H1 (cell line): ENCODE results near the gene TASP1. TPM values are rescaled to one million over a fixed set of nuclear protein-coding genes. Genes with fewer than 3 reads are reported as not detected.

ENCODE experiments used
- CBX5 ChIP-seq: fragments of 300-800, 300-1000 bp; sonication (generic); IDR thresholded peaks from 2 replicates; pipeline ENCODE4 v1.7.1; 2016; ENCODE audit warnings: antibody characterized with exemption, low read length, low read depth
- CHD7 ChIP-seq: fragments of 300-600 bp; sonication (generic); IDR thresholded peaks from 2 replicates; pipeline ENCODE4 v1.7.1; 2012; ENCODE audit warnings: low read length, moderate library complexity, mild to moderate bottlenecking, inconsistent platforms; ENCODE audit not compliant: insufficient replicate concordance
- CTCF ChIP-seq, 3 experiments: IDR thresholded peaks; 1 replicate in 2 of 3; 2 replicates in 1 of 3; pipeline versions ENCODE4 v1.5.1 to v1.6.1; 2011; ENCODE audit warnings: low read length in 3 of 3, mild to moderate bottlenecking in 3 of 3, inconsistent platforms in 2 of 3, low read depth in 1 of 3, moderate library complexity in 1 of 3; ENCODE audit not compliant: insufficient read depth in 1 of 3; ENCODE audit errors: control extremely low read depth in 1 of 3
- NANOG ChIP-seq: IDR thresholded peaks from 2 replicates; pipeline ENCODE4 v1.6.1; 2011; ENCODE audit warnings: low read length, low read depth, mild to moderate bottlenecking, inconsistent platforms; ENCODE audit not compliant: insufficient read depth, poor library complexity, severe bottlenecking
- NRF1 ChIP-seq: IDR thresholded peaks from 2 replicates; pipeline ENCODE4 v1.6.1; 2011; ENCODE audit warnings: mild to moderate bottlenecking, low read depth, low read length, improper control_type of control experiment
- RAD21 ChIP-seq, 2 experiments: IDR thresholded peaks in 1 of 2; conservative IDR thresholded peaks in 1 of 2; 2 replicates each; pipeline ENCODE4 v1.6.1; 2011; ENCODE audit warnings: low read depth in 2 of 2, low read length in 2 of 2, improper control_type of control experiment in 1 of 2, inconsistent platforms in 1 of 2, mild to moderate bottlenecking in 1 of 2, moderate library complexity in 1 of 2
- polyA plus RNA-seq, 7 experiments: library from polyadenylated mRNA; depleted of rRNA in 3 of 7; stranded (reverse) in 5 of 7; unstranded in 2 of 7; fragments of >200 nt in 5 of 7; fragments of 200-250 nt in 2 of 7; gene quantifications; 1 replicate in 5 of 7; 2 replicates in 1 of 7; 4 replicates in 1 of 7; pipeline versions ENCODE4 v1.2.1 to v1.2.3, GENCODE V29; 2011 to 2013; ENCODE audit warnings: missing spikeins in 2 of 7, mixed read lengths in 2 of 7
- total RNA-seq: library from RNA; stranded (reverse); fragmentation: NEBNext Ultra II Directional; extraction: Animal tissue kit (Norgen Biotek cat#: 25700); gene quantifications from 2 replicates; pipeline ENCODE4 v1.2.1, GENCODE V29; 2021

TASP1 gene
- total and polyA plus RNA-seq, 2 of the 8 experiments (the other 6 are each of a cell fraction or from before 2014, with no cell fraction given): 4.5 to 10.9 TPM

GRCh38 chr20:13424174-13424833 lies 214.4 kb downstream of the TASP1 start (continued):
- TF ChIP-seq RAD21 (IDR thresholded peaks at IDR 0.05 in 1 of 2, conservative IDR thresholded peaks at IDR 0.05 in 1 of 2; ENCODE audit: low read depth in 2 of 2, low read length in 2 of 2): no peak
- no peak for TF ChIP-seq CHD7
- no peak for TF ChIP-seq NRF1
- no peak for TF ChIP-seq NANOG
- TF ChIP-seq CBX5: no peak
- TF ChIP-seq CTCF (IDR thresholded peaks at IDR 0.05; ENCODE audit: control extremely low read depth in 1 of 3, insufficient read depth in 1 of 3, low read depth in 1 of 3, low read length in 3 of 3): no peak
- TF ChIP-seq, all 59 proteins: peak for 0
